HG03469 (cell line): ENCODE results near the gene MS4A12.
"Not testable (repeated sequence)": the region's sequence is repeated elsewhere in the genome, so short reads cannot be mapped to it uniquely, and the experiment has no call there.

Source experiments
- ATAC-seq: cut with Tn5 transposase; IDR thresholded peaks from one replicate; pipeline ENCODE4 v1.9.1; 2021; ENCODE audit warnings: mild to moderate bottlenecking, moderate library complexity, moderate number of reproducible peaks; ENCODE audit not compliant: unreplicated experiment

Gene MS4A12

GRCh38 chr11:60492488-60493009 is at the start of gene MS4A12:
MS4A12 (plus strand) TSS chr11:60492778; CDS start chr11:60497319, 4,541 bp downstream.
- ATAC-seq, result no peak

GRCh38 chr11:60447070-60447469 is 45.5 kb upstream of the MS4A12 start:
- no peak for ATAC-seq

GRCh38 chr11:60447846-60448245 is 44.7 kb upstream of the MS4A12 start:
- no peak for ATAC-seq

GRCh38 chr11:60451185-60451584 is 41.4 kb upstream of the MS4A12 start:
- not testable (repeated sequence) for ATAC-seq

- ATAC-seq, result no peak
These were observed 38.4 kb upstream of the MS4A12 start for GRCh38 chr11:60454212-60454611.

GRCh38 chr11:60455531-60456042 is 37.0 kb upstream of the MS4A12 start, which contains the start of gene MS4A1:
MS4A1 (plus strand) TSS chr11:60455847; CDS start chr11:60462375, 6,528 bp downstream.
- ATAC-seq, result peak; percentile 63

GRCh38 chr11:60457576-60457975 is 35.0 kb upstream of the MS4A12 start:
- no peak for ATAC-seq

GRCh38 chr11:60459345-60459744 is 33.2 kb upstream of the MS4A12 start:
- no peak for ATAC-seq

- no peak for ATAC-seq
These were observed 23.7 kb upstream of the MS4A12 start for GRCh38 chr11:60468829-60469228.

GRCh38 chr11:60469723-60470122 is 22.9 kb upstream of the MS4A12 start:
- no peak for ATAC-seq

GRCh38 chr11:60477035-60477445 is 15.5 kb upstream of the MS4A12 start:
- ATAC-seq, result peak; percentile 50

GRCh38 chr11:60482361-60482760 is 10.2 kb upstream of the MS4A12 start:
- no peak for ATAC-seq

GRCh38 chr11:60485987-60486386 is 6.6 kb upstream of the MS4A12 start:
- peak; percentile 83 for ATAC-seq

GRCh38 chr11:60493454-60493853 is 876 bp downstream of the MS4A12 start:
- ATAC-seq, result no peak

- no peak for ATAC-seq
These were observed 5.8 kb downstream of the MS4A12 start for GRCh38 chr11:60498399-60498798.

GRCh38 chr11:60498853-60499252 is 6.3 kb downstream of the MS4A12 start:
- ATAC-seq, result no peak

- no peak for ATAC-seq
These were observed 7.8 kb downstream of the MS4A12 start for GRCh38 chr11:60500276-60500910.

- ATAC-seq, result no peak
These were observed 9.7 kb downstream of the MS4A12 start for GRCh38 chr11:60502221-60502775.

- no peak for ATAC-seq
These were observed 11.8 kb downstream of the MS4A12 start for GRCh38 chr11:60504219-60504905.

- ATAC-seq, result not testable (repeated sequence)
These were observed 17.0 kb downstream of the MS4A12 start for GRCh38 chr11:60509609-60510008.

- not testable (repeated sequence) for ATAC-seq
These were observed 17.6 kb downstream of the MS4A12 start for GRCh38 chr11:60510209-60510608.

- ATAC-seq, result no peak
These were observed 18.8 kb downstream of the MS4A12 start for GRCh38 chr11:60511393-60511792.
